ENCODE measurements around the gene MARCHF4.

GRCh38 chr2:216405588-216405987, 33.3 kb upstream of the MARCHF4 start:
- no peak for TF ChIP-seq CTCF (IDR thresholded peaks at IDR 0.05; ENCODE audit: extremely low read depth in 1 of 2, insufficient read depth in 1 of 2, low read depth in 1 of 2, low read length in 2 of 2)
- no peak for TF ChIP-seq POLR2A (IDR thresholded peaks at IDR 0.05; ENCODE audit: low read depth, low read length)
- no peak for TF ChIP-seq EZH2 (IDR thresholded peaks at IDR 0.05; ENCODE audit: borderline replicate concordance, low read depth, low read length, severe bottlenecking)
- TF ChIP-seq MAX (IDR thresholded peaks at IDR 0.05; ENCODE audit: insufficient read depth, insufficient read length): no peak
- TF ChIP-seq POLR2AphosphoS5 (IDR thresholded peaks at IDR 0.05; ENCODE audit: insufficient read depth, low read depth, low read length): no peak

Measured in endothelial cell of umbilical vein (primary cell).